GM12875 (cell line): Measurements from ENCODE around the gene CMIP.

Source experiments
- H3K4me3 ChIP-seq: one replicate; pipeline ENCODE4 v1.5.1; 2011; ENCODE audit warnings: low read depth, low read length, control low read depth
- CTCF ChIP-seq: IDR thresholded peaks from 2 replicates; pipeline ENCODE4 v1.5.1; 2011; ENCODE audit warnings: low read depth, mild to moderate bottlenecking, control low read depth, inconsistent platforms, low read length, moderate library complexity, borderline replicate concordance; ENCODE audit not compliant: insufficient read depth

Gene CMIP

DNA sequence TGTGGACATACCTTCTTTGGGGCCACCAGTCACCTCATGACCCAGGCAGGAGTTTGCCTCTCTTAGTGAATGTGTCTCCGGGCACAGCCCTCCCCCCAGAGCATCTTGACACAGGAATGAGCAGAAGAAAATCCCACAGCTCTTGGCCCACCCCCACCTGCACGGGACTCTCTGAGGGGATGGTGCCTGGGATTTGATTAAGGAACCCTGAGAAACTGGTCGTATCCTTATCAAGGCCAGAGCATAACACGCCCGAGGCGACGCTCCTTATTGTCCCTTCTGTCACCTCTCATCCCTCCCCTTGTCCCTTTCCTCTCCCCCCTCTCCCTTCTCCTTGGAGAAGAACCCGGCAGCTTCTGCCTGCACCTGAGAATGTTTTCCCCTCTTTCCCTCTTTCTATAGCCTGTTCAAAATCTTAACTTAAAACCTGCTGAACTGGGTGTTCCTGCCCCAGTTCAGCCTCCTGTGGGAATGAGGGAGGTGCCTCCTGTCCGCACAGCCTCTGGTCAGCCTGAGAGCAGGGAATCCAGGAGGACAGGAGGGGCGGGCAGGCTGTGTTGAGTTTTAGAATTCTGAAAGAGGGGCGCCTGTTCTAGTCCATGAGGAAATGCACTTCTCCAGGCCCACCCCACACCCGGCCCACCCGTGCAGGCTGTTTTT lies 193.8 kb downstream of the CMIP start:
- H3K4me3 ChIP-seq = no peak overlapping the region
- TF ChIP-seq CTCF = no peak

DNA sequence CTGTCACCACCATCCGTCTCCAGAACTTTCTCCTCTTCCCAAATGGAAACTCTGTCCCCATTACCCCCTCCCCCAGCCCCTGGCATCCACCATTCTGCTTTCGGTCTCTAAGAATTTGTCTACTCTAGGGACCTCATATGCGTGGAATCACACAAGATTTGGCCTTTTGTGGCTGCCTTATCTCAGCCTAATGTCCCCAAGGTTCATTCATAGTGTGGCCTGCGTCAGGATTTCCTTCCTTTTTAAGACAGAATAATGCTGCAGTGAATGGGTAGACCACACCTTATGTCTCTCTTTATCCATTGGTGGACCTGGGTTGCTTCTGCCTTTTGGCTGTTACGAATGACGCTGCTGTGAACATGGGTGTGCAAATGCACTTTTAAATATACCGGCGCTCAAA lies 194.7 kb downstream of the CMIP start:
- no peak for TF ChIP-seq CTCF
- H3K4me3 ChIP-seq = no peak overlapping the region

- TF ChIP-seq CTCF = no peak
Measured at GRCh38 chr16:81639931-81640680, 195.5 kb downstream of the CMIP start.

GRCh38 chr16:81640681-81641070 lies 196.1 kb downstream of the CMIP start:
- TF ChIP-seq CTCF = no peak
- no peak overlapping the region for H3K4me3 ChIP-seq

More at GRCh38 chr16:81639931-81640680, 195.5 kb downstream of the CMIP start:
- H3K4me3 ChIP-seq = no peak overlapping the region

DNA sequence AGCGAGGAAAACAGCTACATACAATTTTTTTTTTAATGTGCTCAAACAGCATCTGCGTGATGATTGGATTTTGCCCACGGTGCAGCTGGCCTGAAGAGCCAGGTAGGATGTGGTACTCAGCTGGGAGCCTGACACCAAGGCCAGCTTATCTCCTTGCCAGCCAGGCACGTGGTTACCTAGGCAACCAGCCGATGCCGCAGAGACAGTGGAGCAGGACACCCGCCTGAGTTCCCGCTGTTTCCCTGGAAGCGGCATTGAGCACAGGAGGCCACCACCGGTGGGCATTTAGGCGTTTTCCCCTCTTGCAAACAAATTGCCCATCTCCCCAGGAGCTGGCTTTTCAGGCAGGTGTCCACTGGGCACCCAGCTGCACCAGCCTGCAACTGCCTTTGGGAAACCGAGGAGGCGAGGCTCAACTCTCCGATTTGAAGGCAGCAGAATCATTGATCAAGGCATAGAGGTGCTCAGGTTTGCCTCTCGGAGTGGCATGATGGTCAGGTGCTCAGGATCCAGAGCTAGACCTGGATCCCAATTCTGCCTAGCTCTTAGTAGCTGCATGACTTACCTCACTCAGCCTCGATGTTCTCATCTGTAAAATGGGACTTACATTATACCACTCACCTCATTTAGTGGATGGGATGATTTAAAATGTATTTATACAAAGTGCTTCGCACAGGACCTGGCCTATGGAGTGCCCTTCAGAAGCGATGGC lies 196.9 kb downstream of the CMIP start:
- no peak for TF ChIP-seq CTCF
- no peak overlapping the region for H3K4me3 ChIP-seq

GRCh38 chr16:81642107-81642436 lies 197.5 kb downstream of the CMIP start:
- TF ChIP-seq CTCF = no peak
- no peak overlapping the region for H3K4me3 ChIP-seq
